HG03558 (cell line): ENCODE measurements around the gene FLNB.

Experiments
- ATAC-seq: cut with Tn5 transposase; IDR thresholded peaks from one replicate; pipeline ENCODE4 v1.9.1; 2021; ENCODE audit warnings: moderate number of reproducible peaks; ENCODE audit not compliant: unreplicated experiment; ENCODE audit errors: extremely low read depth

The FLNB gene

GRCh38 chr3:58026598-58026997 is 18.4 kb downstream of the FLNB start:
- no peak for ATAC-seq

GRCh38 chr3:58027704-58028317 is 19.6 kb downstream of the FLNB start:
- ATAC-seq, result no peak

GRCh38 chr3:58028902-58029301 is 20.7 kb downstream of the FLNB start:
- no peak for ATAC-seq

GRCh38 chr3:58029842-58030584 is 21.8 kb downstream of the FLNB start:
- ATAC-seq, result no peak

DNA sequence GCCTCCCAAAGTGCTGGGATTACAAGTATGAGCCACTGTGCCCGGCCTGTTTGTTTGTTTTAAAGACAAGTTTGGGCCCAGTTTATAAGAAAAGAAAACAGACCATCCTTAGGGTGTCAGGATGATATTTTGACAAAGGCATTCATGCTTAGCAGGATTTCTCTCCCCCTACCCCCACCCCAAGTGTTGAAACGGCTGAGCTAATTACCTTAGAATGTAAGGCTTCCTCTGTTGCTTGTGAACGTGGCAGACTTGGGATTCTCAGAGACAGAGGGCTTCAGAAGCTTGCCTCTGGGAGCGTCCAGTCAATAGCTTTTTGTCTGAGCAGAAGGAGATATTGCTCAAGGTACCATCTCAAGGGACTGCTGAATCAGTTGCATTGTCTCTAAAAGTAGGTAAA is 24.0 kb downstream of the FLNB start:
- no peak for ATAC-seq

DNA sequence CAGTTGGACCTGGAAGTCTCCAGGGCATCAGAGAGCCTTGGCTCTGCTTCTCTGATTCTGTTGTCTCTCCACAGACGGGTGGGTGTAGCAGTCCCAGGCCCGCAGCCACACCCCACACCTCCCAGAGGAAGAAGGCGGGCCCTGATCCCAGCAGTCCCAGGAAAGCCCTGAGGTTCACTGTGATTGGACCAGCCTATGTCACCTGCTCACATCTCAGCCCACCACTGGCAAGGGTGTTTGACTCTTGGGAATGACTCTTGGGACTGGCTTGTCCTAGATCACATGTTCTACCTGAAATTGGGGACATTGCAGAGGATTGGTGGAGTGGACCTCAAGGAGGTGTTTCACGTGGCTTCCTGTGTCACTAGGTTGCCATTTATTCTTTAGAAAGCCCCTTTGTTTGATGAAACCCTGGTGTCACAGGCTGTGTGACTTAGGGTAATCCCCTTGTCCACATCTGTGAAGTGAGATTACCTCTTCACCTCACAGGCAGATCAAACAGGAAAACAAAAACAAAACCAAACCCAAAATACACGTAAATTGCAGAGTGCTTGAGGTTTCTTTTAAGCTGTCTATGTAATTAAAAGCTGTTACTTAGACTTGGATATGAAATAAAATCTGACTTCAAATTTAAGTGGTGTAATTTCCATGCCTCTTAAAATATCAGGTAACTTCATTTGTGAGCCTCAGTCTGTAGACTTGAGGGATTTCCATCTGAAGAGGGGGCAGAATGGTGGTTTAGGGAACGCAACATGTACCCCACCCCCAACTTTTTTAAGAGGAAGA is 26.7 kb downstream of the FLNB start:
- ATAC-seq, result peak; percentile 91

DNA sequence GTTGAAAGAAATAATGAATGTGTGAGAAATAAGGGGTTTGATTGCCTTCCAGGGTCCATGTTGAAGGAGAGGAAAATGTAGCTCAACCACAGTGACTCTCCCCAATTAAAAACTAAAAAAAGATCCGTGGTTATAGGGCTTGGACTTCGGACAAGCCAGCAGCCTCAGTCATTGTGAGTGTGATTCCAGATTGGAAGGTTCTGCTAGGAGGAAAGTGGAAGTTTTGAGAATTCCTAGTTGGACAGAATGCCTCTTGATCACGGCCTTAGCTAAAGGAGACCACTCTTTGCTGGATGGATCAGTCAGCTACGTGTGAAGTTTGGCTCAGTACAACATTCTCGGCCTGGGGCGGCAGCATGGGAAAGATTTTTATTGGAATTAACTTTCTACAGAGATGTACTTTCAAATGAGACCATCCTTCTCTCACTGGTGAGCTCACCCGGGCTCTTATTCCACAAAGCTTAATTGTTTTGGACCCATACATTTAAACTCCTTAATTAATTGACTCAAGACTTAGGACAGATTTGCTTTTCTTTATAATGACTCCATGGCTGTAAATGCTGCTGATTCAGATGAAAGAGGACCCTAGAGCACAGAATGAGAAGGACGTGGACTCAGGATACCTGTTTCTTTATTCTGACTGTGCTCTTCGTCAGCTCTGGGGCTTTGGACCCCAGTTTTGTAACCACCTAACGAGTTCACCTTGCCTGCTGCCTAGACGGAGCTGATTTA is 27.5 kb downstream of the FLNB start:
- ATAC-seq, result no peak

DNA sequence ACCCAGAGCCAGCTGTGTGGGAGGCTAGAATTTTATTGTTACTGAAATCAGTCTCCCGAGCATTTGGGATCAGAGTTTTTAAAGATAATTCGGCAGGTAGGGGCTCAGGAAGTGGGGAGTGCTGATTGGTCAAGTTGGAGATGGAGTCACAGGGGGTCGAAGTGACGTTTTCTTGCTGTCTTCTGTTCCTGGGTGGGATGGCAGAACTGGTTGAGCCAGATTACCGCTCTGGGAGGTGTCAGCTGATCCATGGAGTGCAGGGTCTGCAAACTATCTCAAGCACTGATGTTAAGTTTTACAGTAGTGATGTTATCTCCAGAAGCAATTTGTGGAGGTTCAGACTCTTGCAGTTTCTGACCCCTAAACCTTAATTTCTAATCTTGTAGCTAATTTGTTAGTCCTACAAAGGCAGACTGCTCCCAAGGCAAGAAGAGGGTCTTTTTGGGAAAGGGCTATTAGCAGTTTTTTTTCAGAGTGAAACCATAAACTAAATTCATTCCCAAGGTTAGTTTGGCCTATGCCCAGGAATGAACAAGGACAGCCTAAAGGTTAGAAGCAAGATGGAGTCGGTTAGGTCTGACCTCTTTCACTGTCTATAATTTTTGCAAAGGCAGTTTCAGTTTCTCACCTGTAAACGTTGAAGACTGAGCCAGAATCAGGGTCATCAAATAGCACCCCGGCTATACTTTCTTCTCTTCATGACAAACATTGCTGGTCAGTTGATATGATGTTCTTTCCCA is 28.2 kb downstream of the FLNB start:
- ATAC-seq, result no peak

DNA sequence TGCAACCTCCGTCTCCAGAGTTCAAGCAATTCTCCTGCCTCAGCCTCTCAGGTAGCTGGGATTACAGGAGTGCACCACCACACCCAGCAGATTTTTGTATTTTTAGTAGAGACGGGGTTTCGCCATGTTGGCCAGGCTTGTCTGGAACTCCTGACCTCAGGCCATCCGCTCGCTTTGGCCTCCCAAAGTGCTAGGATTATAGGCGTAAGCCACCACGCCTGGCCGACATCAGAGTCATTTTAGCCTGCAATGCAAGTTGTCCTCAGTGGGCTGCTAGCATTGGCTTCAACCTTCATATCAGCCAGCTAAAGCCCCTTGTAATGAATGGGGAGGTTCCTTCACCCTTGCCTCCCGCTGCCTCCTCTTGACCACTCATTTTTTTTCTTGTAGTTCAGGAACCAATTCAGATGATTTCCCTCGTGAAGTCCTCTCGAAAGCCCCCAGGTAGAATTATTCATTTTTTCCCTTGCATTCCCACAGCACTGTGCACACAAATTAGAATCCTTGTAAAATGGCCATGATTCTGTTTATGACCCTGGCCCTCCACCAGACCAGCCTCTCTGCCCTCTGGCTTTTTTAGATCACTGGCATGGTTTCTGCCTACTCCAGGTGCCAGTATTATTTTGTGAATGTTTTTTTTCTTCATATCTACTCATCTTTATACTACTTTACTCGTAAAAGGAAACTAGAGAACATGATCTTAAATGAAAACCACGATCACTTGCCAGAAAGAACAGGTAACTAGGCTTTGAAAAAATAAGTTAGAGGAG is 29.1 kb downstream of the FLNB start:
- no peak for ATAC-seq

- ATAC-seq, result no peak
Measured at GRCh38 chr3:58038675-58039292, 30.6 kb downstream of the FLNB start.

DNA sequence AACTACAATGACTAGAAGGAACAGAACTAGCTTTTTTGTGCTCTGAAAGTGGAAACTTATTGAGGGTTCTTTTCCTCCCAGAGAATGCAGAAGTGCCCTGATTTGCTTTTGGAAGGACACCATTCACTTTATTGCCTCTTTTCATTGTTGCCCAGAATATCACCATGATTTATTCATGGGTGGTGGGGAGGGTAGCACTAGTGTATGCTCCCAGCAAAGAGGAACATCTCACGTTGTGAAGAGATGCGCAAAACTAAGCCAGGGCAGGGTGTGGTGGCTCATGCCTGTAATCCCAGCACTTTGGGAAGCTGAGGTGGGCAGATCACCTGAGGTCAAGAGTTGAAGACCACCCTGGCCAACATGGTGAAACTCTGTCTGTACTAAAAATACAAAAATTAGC is 31.4 kb downstream of the FLNB start:
- ATAC-seq, result no peak

- no peak for ATAC-seq
Measured at GRCh38 chr3:58041182-58041825, 33.1 kb downstream of the FLNB start.

DNA sequence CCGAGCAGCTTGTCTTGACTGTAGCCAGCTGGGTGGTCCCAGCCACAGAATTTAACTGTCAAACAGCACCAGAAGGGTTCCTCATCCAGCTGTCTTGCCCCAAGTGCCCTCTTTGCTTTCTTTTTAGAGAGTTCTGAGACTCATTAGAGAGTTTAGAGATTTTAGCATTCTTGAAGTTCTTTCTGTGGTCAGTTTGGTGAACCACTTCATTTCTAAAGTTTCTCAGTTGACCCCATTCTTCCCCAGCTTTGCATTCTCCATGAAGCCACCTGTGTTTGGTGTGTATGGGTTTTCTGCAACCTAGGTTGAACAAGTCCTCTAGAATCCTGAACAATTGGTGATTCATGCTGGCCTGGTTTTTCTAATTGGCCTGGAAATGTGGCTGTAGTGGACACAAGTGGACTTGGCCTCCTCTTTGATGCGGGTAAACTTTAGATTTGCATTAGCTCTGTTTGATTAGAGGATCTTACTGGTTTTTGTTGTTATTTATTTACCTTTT is 33.7 kb downstream of the FLNB start:
- ATAC-seq, result peak; percentile 85

- no peak for ATAC-seq
Measured at GRCh38 chr3:58042947-58043707, 34.9 kb downstream of the FLNB start.

DNA sequence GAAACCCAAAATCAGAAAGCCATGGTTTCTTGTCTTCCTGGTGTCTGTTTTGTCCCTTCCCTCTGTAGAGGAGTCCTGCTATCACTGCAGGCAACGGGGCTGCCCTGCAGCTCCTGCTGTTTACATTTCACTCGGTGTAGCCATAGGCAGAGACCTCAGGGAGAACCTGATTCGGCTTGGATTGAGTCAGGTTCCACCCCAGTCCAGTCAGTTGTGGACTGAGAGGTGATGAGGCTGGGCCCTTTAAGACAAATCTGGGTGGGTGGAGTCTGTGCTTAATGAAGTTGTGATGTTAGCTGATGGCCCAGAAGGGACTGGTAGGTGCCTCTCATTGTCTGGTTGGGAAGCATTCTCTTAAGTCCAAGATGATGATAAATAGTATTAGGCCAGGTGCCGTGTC is 35.7 kb downstream of the FLNB start:
- ATAC-seq, result no peak

GRCh38 chr3:58044691-58045483 is 36.7 kb downstream of the FLNB start:
- no peak for ATAC-seq

DNA sequence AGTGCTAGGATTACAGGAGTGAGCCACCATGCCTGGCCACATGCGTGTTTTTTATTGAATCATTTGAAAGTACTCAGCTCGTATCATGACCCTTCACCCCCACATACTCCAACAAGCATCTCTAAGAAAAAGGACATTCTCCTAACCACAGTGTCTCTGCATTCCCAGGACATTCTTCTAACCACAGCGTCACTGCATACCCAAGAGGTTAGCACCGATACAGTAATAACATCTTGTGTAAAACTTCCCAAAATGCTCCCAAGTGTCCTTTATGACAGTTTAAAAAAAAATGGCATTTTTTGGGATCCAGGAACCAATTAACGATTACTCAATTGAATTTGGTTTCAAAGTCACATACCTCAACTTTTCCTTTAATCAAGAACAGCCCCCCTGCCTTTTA is 39.6 kb downstream of the FLNB start:
- no peak for ATAC-seq
